IgD-negative memory B cell (primary cell): ENCODE results near the gene PHKG2. TPM values are rescaled to one million over a fixed set of nuclear protein-coding genes. Genes with fewer than 3 reads are reported as not detected.

Source experiments
- H3K27ac Mint-ChIP-seq, 3 donors: one replicate each; pipeline ENCODE4 v1.8.0; 2020 to 2022; ENCODE audit warnings: mild to moderate bottlenecking in 3 of 3, mixed read lengths in 3 of 3, moderate library complexity in 1 of 3
- H3K27me3 Mint-ChIP-seq: one replicate; pipeline ENCODE4 v1.8.0; 2021; ENCODE audit warnings: mixed read lengths
- H3K36me3 Mint-ChIP-seq: one replicate; pipeline ENCODE4 v1.8.0; 2020; ENCODE audit warnings: mild to moderate bottlenecking, mixed read lengths
- H3K4me1 Mint-ChIP-seq, 3 donors: one replicate each; pipeline ENCODE4 v1.8.0; 2020 to 2022; ENCODE audit warnings: mixed read lengths in 3 of 3, mild to moderate bottlenecking in 1 of 3
- H3K4me3 Mint-ChIP-seq, 4 donors: one replicate each; pipeline ENCODE4 v1.8.0; 2020 to 2022; ENCODE audit warnings: mild to moderate bottlenecking in 4 of 4, mixed read lengths in 4 of 4, moderate library complexity in 3 of 4
- H3K9me3 Mint-ChIP-seq, 3 donors: one replicate each; pipeline ENCODE4 v1.8.0; 2020 to 2021; ENCODE audit warnings: mixed read lengths in 3 of 3, mild to moderate bottlenecking in 1 of 3
- polyA plus RNA-seq: library from polyadenylated mRNA; unstranded; fragments of 300-500 nt; fragmentation: Illumina TruSeq; gene quantifications from one replicate; pipeline ENCODE4 v1.2.3, GENCODE V29; 2021

The PHKG2 gene
- polyA plus RNA-seq, 1 donor from 2014 or later: 36.7 TPM

DNA sequence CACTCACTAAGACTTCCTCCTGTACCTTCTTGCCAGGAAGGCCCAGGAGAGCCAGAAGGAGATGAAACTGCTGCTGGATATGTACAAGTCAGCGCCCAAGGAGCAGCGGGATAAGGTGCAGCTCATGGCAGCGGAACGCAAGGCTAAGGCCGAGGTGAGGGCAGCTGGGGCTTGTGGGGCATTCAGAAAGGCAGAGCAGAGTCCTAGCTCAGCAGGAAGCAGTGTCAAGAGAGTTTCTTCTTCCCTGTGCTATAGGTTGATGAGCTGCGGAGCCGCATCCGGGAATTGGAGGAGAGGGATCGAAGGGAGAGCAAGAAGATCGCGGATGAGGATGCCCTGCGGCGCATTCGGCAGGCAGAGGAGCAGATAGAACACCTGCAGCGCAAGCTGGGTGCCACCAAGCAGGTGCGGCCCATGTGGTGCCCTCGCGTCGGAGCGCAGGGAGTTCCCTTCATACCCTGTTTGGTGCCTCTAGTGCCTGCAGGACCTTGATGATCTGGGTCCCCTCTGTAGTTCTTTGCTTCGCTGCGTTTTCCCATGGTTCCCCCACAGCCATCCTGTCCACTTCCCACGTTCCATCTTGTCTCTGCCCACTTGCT, 20.5 kb downstream of the PHKG2 start:
- Mint-ChIP-seq H3K9me3 (no peaks in the 10 kb centered on the region), H3K4me1 (peaks cover 9 to 27% (median 21%) of the 10 kb centered on the region in 3 donors), H3K27ac (peak overlapping the region in 1 of 3 donors; percentile 79), H3K4me3 (peak overlapping the region in 1 of 4 donors; percentile 76), H3K27me3 (peaks cover 2% of the 10 kb centered on the region), H3K36me3 (peaks cover 9% of the 10 kb centered on the region)

DNA sequence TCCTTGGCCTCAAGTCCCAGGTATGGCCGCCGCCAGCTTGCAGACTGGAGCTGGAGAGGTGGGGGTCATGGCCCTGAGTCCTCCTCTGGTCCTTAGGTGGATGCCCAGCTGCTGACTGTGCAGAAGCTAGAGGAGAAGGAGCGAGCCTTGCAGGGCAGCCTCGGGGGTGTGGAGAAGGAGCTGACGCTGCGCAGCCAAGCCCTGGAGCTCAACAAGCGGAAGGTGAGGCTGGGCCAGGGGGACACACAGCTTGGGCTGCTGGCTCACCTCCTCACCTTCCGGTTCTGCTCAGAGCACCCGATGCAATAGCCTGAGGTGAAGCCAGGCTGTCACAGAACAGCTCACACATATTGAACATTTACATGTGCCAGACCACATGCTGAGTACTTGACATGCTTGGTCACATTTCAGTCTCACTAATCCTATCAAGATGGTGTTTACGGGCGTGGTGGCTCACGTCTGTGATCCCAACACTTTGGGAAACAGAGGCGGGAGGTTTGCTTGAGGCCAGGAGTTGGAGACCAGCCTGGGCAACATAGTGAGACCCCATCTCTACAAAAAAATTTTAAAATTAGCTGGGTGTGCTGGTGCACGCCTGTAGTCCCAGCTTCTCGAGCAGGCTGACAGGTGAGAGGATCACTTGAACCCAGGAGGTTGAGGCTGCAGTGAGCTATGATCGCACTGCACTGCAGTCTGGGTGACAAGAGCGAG, 21.3 kb downstream of the PHKG2 start:
- Mint-ChIP-seq H3K4me1 (peaks cover 11 to 25% (median 21%) of the 10 kb centered on the region in 3 donors), H3K36me3 (peaks cover 11% of the 10 kb centered on the region), H3K4me3 (peak overlapping the region in 3 of 4 donors; percentile 60 to 76 (median 70)), H3K27ac (peak overlapping the region in 2 of 3 donors; percentile 39 to 79), H3K9me3 (no peaks in the 10 kb centered on the region), H3K27me3 (peaks cover 2% of the 10 kb centered on the region)

DNA sequence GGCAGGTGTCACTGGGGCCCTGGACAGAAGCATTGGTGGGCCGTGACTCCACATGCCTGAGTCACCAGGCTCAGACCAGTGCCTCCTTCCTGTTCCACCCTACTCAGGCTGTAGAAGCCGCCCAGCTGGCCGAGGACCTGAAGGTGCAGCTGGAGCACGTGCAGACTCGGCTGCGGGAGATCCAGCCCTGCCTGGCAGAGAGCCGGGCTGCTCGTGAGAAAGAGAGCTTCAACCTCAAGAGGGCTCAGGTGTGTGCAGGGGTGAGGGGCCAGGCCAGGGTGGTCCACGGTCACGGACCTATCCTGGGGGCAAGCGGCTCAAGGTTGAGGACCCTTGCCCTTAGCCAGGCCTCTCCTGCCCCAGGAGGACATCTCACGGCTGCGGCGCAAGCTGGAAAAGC, 23.5 kb downstream of the PHKG2 start:
- H3K4me1 Mint-ChIP-seq: peaks cover 13 to 27% (median 20%) of the 10 kb centered on the region in 3 donors
- H3K27me3 Mint-ChIP-seq: peaks cover 2% of the 10 kb centered on the region
- H3K4me3 Mint-ChIP-seq: peak overlapping the region in 1 of 4 donors; percentile 54
- H3K9me3 Mint-ChIP-seq: no peaks in the 10 kb centered on the region
- no peak overlapping the region for H3K27ac Mint-ChIP-seq
- peaks cover 11% of the 10 kb centered on the region for H3K36me3 Mint-ChIP-seq

DNA sequence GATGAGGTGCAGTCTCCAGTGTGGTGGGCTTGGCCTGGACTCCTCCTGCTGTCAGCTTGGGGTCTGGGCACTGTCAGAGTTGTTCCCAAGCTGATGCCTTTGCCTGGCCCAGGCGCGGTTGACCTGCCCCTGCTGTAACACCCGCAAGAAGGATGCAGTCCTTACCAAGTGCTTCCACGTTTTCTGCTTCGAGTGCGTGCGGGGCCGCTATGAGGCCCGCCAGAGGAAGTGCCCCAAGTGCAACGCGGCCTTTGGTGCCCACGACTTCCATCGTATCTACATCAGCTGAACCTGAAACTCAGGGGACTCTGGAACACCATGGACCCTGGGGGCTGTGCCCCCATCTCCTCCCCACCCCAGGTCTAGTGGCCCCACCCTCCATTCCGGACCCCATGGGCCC, 25.6 kb downstream of the PHKG2 start:
- H3K4me3 Mint-ChIP-seq: no peak overlapping the region
- H3K36me3 Mint-ChIP-seq: peaks cover 9% of the 10 kb centered on the region
- peaks cover 10% of the 10 kb centered on the region for H3K27me3 Mint-ChIP-seq
- no peaks in the 10 kb centered on the region for H3K9me3 Mint-ChIP-seq
- H3K27ac Mint-ChIP-seq: no peak overlapping the region
- H3K4me1 Mint-ChIP-seq: peaks cover 9 to 18% (median 12%) of the 10 kb centered on the region in 3 donors

DNA sequence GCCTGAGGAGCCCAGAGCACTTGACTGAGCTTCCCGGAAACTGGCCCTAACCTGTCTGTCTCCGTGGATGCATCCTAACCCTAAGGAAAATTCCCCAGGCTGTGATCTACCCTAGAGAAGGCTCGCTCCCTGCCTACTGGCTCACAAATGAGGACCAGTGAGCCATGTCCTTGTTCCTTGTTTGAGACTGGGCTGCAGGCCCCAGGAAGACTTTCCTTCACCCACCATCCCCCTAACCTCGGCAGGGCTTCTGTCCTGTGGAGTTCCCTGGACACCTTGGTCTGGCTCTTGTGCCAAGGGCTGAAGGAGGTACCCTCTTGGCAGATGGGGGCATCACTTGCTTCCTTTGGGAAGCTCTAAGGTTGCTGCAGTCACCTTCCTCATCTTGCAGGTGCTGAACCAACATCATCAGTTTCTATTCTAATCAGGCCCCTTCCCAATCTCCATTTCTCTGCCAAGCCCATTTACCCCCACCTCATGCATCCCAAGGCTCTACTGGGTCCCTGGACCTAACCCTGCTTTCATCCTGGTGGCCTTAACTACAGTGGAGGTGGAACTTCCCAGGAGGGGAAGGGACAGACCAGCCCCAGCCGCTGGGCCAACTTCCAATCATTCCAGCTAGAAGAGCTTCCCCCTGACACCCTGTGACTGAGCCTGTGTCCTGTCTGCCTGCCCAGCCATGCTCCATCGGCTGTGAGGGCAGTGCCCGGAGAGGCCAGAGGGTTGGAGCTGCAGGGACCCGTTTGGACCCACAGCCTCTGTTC, 26.3 kb downstream of the PHKG2 start:
- H3K36me3 Mint-ChIP-seq: peaks cover 9% of the 10 kb centered on the region
- H3K27ac Mint-ChIP-seq: no peak overlapping the region
- H3K27me3 Mint-ChIP-seq: peaks cover 11% of the 10 kb centered on the region
- H3K9me3 Mint-ChIP-seq: no peaks in the 10 kb centered on the region
- peak overlapping the region; percentile 79 to 92 (median 88) for H3K4me3 Mint-ChIP-seq
- H3K4me1 Mint-ChIP-seq: peaks cover 6 to 13% (median 12%) of the 10 kb centered on the region in 3 donors

DNA sequence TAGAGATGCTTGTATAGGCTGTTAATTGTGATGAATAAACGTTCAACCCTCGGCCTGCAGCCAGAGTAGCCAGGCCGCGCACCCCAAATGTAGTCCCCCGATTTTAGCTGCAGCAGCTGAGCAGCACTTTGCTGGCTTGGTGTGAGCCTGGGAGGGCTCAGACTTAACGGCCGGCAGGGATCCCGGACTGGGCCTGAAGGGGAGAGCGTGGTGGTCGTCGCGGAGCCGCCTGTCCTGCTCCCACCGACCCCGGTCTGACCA, 26.8 kb downstream of the PHKG2 start:
- H3K4me1 Mint-ChIP-seq: peaks cover 4 to 11% (median 9%) of the 10 kb centered on the region in 3 donors
- no peaks in the 10 kb centered on the region for H3K9me3 Mint-ChIP-seq
- H3K27me3 Mint-ChIP-seq: peaks cover 11% of the 10 kb centered on the region
- peaks cover 9% of the 10 kb centered on the region for H3K36me3 Mint-ChIP-seq
- peak overlapping the region; percentile 79 to 92 (median 88) for H3K4me3 Mint-ChIP-seq
- peak overlapping the region in 2 of 3 donors; percentile 53 to 66 for H3K27ac Mint-ChIP-seq

DNA sequence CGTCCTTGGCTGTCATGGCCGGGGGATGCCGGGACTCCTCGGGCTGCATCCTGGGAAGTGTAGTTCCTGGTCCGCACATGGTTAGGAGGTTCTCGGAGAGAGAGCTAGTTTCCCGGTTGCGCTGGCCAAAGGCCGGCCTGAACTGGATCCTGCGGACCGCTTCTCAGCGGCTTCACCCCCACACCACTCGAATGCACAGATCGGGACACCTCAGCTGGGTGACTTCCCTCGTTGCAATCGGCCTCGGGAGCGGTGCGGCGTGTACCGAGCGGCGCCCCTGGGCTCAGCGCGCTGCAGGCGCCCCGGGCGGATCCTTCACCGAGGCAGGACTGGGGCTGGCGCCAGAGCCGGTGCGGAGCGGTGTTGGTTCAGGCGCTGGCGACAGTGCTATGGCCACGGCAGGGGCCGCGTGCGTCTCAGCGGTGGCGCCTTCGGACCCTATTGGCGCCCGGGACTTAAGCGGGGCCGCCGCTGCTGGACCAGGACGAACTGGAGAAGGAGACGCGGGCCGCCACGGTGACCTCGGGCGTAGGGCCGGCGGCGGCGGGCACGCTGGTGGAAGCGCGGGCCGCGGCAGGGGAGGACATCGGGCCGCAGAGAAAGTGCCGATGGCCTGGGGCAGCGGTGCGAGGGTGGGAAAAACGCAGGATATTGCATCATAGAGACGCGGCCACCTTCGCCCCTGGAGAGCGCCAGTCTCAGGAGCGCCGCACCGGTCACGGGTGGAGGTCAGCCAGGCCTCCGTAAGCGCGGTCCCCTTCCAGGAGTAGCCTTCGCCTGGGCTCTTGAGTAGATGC, 27.4 kb downstream of the PHKG2 start:
- Mint-ChIP-seq H3K27ac (peak overlapping the region in 2 of 3 donors; percentile 53 to 66), H3K27me3 (peaks cover 11% of the 10 kb centered on the region), H3K4me1 (peaks cover 4 to 11% (median 9%) of the 10 kb centered on the region in 3 donors)

DNA sequence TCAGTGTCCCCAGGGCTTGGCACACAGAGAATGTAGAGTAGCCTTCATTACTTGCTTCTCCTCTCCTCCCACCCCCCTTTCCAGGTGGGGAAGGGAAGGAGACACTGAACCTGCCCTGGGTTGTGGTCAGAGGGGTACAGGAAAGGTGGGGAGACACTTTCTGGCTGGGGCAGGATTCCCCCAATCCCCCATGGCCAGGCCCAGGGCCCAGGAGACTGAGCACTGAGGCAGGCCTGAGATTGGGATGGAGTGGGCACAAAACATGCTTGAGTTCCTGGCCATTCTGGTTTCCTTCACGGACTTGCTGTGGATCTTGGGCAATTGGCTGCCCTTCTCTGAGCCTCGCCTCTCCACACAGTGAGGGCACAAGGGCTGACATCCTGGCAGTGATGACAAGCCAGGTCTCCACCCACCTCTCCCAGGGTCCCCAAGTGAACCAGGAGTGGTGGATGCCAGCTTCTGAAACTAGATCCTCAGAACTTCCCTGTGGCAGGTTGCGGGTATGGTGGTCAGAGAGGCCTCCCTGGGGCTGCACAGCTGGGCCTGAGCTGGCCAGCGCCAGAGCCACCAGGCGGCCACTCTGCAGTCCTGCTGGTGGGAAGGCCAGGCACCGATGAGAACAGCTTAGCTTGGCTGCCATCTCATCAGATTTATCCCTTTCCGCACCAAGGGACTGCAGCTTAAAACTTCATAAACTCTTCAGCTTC, 29.5 kb downstream of the PHKG2 start:
- Mint-ChIP-seq H3K9me3 (no peaks in the 10 kb centered on the region), H3K36me3 (peaks cover 5% of the 10 kb centered on the region), H3K27me3 (peaks cover 11% of the 10 kb centered on the region), H3K27ac (no peak overlapping the region), H3K4me3 (no peak overlapping the region), H3K4me1 (peaks cover 0 to 11% (median 9%) of the 10 kb centered on the region in 3 donors)

More for the DNA sequence above, 27.4 kb downstream of the PHKG2 start:
- Mint-ChIP-seq H3K9me3 (no peaks in the 10 kb centered on the region), H3K36me3 (peaks cover 9% of the 10 kb centered on the region), H3K4me3 (peak overlapping the region; percentile 79 to 92 (median 88))

DNA sequence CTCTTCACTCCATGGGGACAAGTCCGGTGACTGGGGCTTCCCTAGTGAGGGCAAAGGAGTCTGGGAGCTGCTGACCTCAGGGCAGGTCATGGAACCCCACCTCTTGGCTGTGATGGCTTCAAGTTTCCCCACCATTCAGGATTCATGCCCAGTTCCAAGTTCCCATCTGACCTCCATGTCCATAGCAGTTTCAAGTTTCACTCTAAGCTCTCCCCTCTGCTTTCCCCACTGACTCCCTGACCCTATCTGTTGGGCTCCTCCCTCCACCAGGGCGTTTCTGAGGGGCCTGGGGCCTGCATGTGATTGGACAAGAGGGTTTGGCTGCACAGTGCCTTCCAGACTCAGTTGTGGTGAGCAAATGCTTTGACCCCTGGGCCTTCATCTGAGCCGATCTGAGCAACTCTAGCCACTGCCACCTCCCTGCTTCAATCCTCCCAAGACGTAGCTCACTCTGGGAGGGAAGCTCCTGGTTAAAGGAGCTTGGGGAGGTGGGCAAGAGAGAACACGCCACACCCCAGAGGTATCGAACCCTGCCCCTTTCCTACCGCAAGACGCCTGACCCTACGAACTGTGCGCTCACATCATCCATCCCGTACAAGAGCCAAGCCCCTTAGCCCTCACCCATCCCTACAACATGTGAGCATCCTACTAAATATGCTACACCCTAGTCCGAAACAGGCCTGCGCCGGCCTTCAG, 30.5 kb downstream of the PHKG2 start:
- H3K9me3 Mint-ChIP-seq: no peaks in the 10 kb centered on the region
- peaks cover 4% of the 10 kb centered on the region for H3K36me3 Mint-ChIP-seq
- peak overlapping the region in 2 of 3 donors; percentile 31 to 88 for H3K27ac Mint-ChIP-seq
- H3K4me1 Mint-ChIP-seq: peaks cover 0 to 10% (median 9%) of the 10 kb centered on the region in 3 donors
- H3K27me3 Mint-ChIP-seq: peaks cover 9% of the 10 kb centered on the region
- H3K4me3 Mint-ChIP-seq: peak overlapping the region in 1 of 4 donors; percentile 37

DNA sequence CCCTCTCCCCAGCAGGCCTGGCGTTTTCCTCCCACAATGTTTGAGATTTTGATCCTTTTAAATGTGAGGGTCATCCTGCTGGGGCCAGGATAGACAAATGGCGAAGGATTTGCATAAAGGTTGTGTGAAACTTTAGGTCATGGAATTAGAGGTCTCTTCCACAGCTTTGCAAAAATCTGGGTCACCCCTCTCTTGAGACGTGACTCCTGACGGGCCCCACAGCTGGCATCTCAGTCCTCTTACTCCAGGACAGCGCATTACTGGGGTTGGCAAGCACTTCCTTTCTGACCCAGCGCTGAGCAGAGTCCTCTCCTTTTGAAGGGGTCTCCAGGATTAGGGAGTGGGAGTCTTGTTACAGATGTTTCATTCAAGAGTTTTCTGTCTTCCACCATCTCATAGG, 31.4 kb downstream of the PHKG2 start:
- no peaks in the 10 kb centered on the region for H3K9me3 Mint-ChIP-seq
- peaks cover 1% of the 10 kb centered on the region for H3K36me3 Mint-ChIP-seq
- peaks cover 10% of the 10 kb centered on the region for H3K27me3 Mint-ChIP-seq
- H3K27ac Mint-ChIP-seq: no peak overlapping the region
- H3K4me1 Mint-ChIP-seq: peaks cover 0 to 7% (median 6%) of the 10 kb centered on the region in 3 donors
- H3K4me3 Mint-ChIP-seq: peak overlapping the region in 1 of 4 donors; percentile 3

DNA sequence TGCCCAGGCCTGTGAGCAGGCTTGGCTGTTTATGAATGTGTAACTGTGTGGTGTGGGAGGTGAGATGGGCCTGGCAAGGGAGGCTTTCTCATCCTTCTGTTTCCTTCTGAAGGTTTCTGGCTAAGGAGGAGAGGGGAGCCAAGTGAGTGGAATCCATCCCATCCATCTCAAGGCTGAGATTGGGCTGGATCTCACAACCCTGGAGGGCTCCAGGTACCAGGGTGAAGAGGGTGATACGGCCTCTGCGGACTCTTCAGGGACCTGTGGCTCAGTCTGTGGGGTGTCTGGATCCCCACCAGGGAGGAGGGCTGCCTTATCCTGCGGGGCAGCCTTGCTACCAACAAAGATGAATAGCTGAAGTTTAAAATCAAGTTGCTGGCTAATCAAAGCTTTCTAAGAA, 31.8 kb downstream of the PHKG2 start:
- H3K9me3 Mint-ChIP-seq: no peaks in the 10 kb centered on the region
- H3K36me3 Mint-ChIP-seq: peaks cover 1% of the 10 kb centered on the region
- no peak overlapping the region for H3K27ac Mint-ChIP-seq
- H3K4me3 Mint-ChIP-seq: peak overlapping the region in 1 of 4 donors; percentile 3
- H3K4me1 Mint-ChIP-seq: peaks cover 0 to 6% (median 5%) of the 10 kb centered on the region in 3 donors
- H3K27me3 Mint-ChIP-seq: peaks cover 10% of the 10 kb centered on the region

DNA sequence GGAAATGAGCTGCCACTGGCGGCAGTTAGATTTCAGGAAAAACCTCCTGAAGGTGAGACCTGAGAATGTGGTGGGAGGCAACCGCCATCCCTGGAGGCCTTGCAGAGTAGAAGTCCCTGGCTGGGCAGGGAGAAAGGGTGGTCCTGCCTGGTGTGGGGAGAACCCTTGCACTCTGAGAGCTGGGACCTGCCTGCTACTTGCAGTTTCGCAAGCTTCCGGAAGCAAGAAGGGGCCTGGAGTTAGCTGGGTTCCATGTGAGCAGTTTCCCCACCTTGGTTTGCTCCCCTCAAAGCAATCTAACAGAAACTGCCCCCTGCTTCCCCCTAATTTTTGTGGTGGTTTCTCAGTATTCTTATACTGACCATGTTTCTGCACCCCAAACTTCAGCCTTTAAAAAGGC, 32.3 kb downstream of the PHKG2 start:
- peaks cover 0 to 6% (median 2%) of the 10 kb centered on the region in 3 donors for H3K4me1 Mint-ChIP-seq
- H3K9me3 Mint-ChIP-seq: no peaks in the 10 kb centered on the region
- H3K27me3 Mint-ChIP-seq: peaks cover 10% of the 10 kb centered on the region
- peaks cover 1% of the 10 kb centered on the region for H3K36me3 Mint-ChIP-seq
- peak overlapping the region in 1 of 4 donors; percentile 29 for H3K4me3 Mint-ChIP-seq
- H3K27ac Mint-ChIP-seq: no peak overlapping the region

DNA sequence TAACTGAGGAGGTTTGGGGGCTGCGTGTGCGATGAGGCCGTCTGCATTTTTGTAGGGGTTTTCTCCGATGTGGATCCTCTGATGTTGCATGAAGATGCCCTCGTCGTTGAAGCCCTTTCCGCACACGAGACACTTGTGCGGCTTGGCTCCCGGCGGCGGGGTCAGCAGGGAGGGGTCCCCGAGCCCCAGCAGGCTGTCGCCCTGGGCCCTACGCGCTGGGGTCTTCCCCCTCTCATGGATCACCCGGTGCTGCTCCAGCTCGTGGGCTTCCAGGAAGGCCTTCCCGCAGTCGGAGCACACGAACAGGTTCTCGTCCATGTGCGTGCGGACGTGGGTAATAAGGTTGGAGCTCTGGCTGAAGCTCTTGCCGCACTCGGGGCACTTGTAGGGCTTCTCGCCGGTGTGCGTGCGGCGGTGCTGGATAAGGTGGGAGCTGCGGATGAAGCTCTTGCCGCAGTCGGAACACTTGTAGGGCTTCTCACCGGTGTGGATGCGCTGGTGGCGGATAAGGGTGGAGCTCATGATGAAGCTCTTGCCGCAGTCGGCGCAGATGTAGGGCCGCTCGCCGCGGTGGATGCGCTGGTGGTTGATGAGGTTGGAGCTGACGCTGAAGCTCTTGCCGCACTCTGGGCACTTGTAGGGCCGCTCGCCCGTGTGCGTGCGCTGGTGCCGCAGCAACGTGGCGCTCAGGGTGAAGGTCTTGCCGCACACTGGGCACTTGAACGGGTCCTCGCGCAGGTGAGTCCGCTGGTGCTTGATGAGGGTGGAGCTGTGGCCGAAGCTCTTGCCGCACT, 34.5 kb downstream of the PHKG2 start:
- H3K9me3 Mint-ChIP-seq: no peaks in the 10 kb centered on the region
- no peak overlapping the region for H3K4me3 Mint-ChIP-seq
- peaks cover 13% of the 10 kb centered on the region for H3K27me3 Mint-ChIP-seq
- peaks cover 0 to 3% (median 3%) of the 10 kb centered on the region in 3 donors for H3K4me1 Mint-ChIP-seq
- H3K36me3 Mint-ChIP-seq: peaks cover 1% of the 10 kb centered on the region
- no peak overlapping the region for H3K27ac Mint-ChIP-seq
